CD14-positive monocyte (primary cell): ENCODE measurements around the gene GOLPH3. TPM values are rescaled to one million over a fixed set of nuclear protein-coding genes. Genes with fewer than 3 reads are reported as not detected.
A peak's percentile ranks its signal among the peaks of the same experiment; 100 is the strongest.

Source experiments
- DNase-seq, 3 donors: peaks; one replicate each; pipeline ENCODE4 v3.0.0-alpha.2; 2011 to 2022
- H2AFZ ChIP-seq: 2 replicates; pipeline ENCODE4 v1.6.0; 2012; ENCODE audit warnings: mild to moderate bottlenecking, low read depth, low read length, inconsistent platforms; ENCODE audit not compliant: insufficient read depth, poor library complexity, severe bottlenecking
- H3K27ac ChIP-seq, 2 donors: 1 replicate in 1 of 2; 2 replicates in 1 of 2; pipeline ENCODE4 v1.5.1; 2012 to 2013; ENCODE audit warnings: low read length in 2 of 2, control low read depth in 1 of 2, inconsistent platforms in 1 of 2, low read depth in 1 of 2, mild to moderate bottlenecking in 1 of 2
- H3K27me3 ChIP-seq, 2 donors: one replicate each; pipeline versions ENCODE4 v1.6.0 to v1.6.1; 2011 to 2013; ENCODE audit warnings: low read length in 2 of 2; ENCODE audit not compliant: control insufficient read depth in 2 of 2, insufficient read depth in 2 of 2
- H3K36me3 ChIP-seq, 2 donors: replicated peaks in 1 of 2; 1 replicate in 1 of 2; 2 replicates in 1 of 2; pipeline versions ENCODE4 v1.5.1 to v1.6.1; 2012 to 2013; ENCODE audit warnings: low read length in 2 of 2, control low read depth in 1 of 2, inconsistent platforms in 1 of 2, mild to moderate bottlenecking in 1 of 2; ENCODE audit not compliant: insufficient read depth in 2 of 2, control insufficient read depth in 1 of 2
- H3K4me1 ChIP-seq, 2 donors: 1 replicate in 1 of 2; 2 replicates in 1 of 2; pipeline versions ENCODE4 v1.5.1 to v1.6.1; 2012 to 2013; ENCODE audit warnings: low read length in 2 of 2, control low read depth in 1 of 2, inconsistent platforms in 1 of 2, mild to moderate bottlenecking in 1 of 2, moderate library complexity in 1 of 2; ENCODE audit not compliant: insufficient read depth in 2 of 2, control insufficient read depth in 1 of 2
- H3K4me2 ChIP-seq: replicated peaks from 2 replicates; pipeline ENCODE3; 2012; ENCODE audit warnings: low read length, moderate library complexity, mild to moderate bottlenecking; ENCODE audit not compliant: poor library complexity, severe bottlenecking; ENCODE audit errors: extremely low read depth
- H3K4me3 ChIP-seq, 3 experiments: fragments of 200-600 bp in 1 of 3; sonication (generic) in 1 of 3; replicated peaks in 1 of 3; 1 replicate in 2 of 3; 2 replicates in 1 of 3; pipeline ENCODE4 v1.5.1; 2011 to 2013; ENCODE audit warnings: low read length in 3 of 3, mild to moderate bottlenecking in 3 of 3, control low read depth in 2 of 3, low read depth in 2 of 3, inconsistent platforms in 1 of 3, moderate library complexity in 1 of 3
- H3K79me2 ChIP-seq: 2 replicates; pipeline ENCODE4 v1.6.0; 2012; ENCODE audit warnings: mild to moderate bottlenecking, control low read depth, inconsistent platforms, low read length, moderate library complexity; ENCODE audit not compliant: insufficient read depth
- H3K9ac ChIP-seq: 2 replicates; pipeline ENCODE4 v1.6.0; 2017; ENCODE audit warnings: low read length, mild to moderate bottlenecking; ENCODE audit not compliant: insufficient read depth, poor library complexity, severe bottlenecking
- H3K9me3 ChIP-seq, 2 donors: replicated peaks in 1 of 2; 1 replicate in 1 of 2; 2 replicates in 1 of 2; pipeline versions ENCODE4 v1.5.1 to v1.6.1; 2012 to 2013; ENCODE audit warnings: low read length in 2 of 2, control low read depth in 1 of 2; ENCODE audit not compliant: control insufficient read depth in 1 of 2, insufficient read depth in 1 of 2
- H4K20me1 ChIP-seq: 2 replicates; pipeline ENCODE4 v1.6.0; 2012; ENCODE audit warnings: mild to moderate bottlenecking, low read length, control low read depth, moderate library complexity; ENCODE audit not compliant: insufficient read depth
- H3K27ac Mint-ChIP-seq, 7 donors: one replicate each; pipeline ENCODE4 v1.8.0; 2020; ENCODE audit warnings: mild to moderate bottlenecking in 7 of 7, mixed read lengths in 7 of 7, moderate library complexity in 6 of 7, inconsistent platforms in 2 of 7
- H3K27me3 Mint-ChIP-seq, 3 donors: one replicate each; pipeline ENCODE4 v1.8.0; 2021 to 2022; ENCODE audit warnings: low read depth in 3 of 3, mild to moderate bottlenecking in 3 of 3, mixed read lengths in 3 of 3, moderate library complexity in 3 of 3, inconsistent platforms in 1 of 3
- H3K36me3 Mint-ChIP-seq, 2 donors: one replicate each; pipeline ENCODE4 v1.8.0; 2020; ENCODE audit warnings: mixed read lengths in 2 of 2, inconsistent platforms in 1 of 2, mild to moderate bottlenecking in 1 of 2
- H3K4me1 Mint-ChIP-seq: one replicate; pipeline ENCODE4 v1.8.0; 2020; ENCODE audit warnings: mild to moderate bottlenecking, mixed read lengths
- H3K4me3 Mint-ChIP-seq, 2 donors: one replicate each; pipeline ENCODE4 v1.8.0; 2020; ENCODE audit warnings: mild to moderate bottlenecking in 2 of 2, mixed read lengths in 2 of 2, moderate library complexity in 1 of 2
- H3K9me3 Mint-ChIP-seq, 7 donors: one replicate each; pipeline ENCODE4 v1.8.0; 2020 to 2022; ENCODE audit warnings: mixed read lengths in 7 of 7, mild to moderate bottlenecking in 6 of 7, moderate library complexity in 6 of 7, inconsistent platforms in 2 of 7
- whole genome bisulfite sequencing: methylation state at CpG from one replicate; pipeline ENCODE4 v1.1.5; 2013; ENCODE audit warnings: missing lambda C conversion rate; ENCODE audit not compliant: insufficient coverage; 5-methylcytosine and 5-hydroxymethylcytosine counted together
- intact Hi-C, 2 donors: fragments of 100-400 bp; cut with micrococcal nuclease; formaldehyde crosslinking; loops; one replicate each; pipeline versions ENCODE4 v1.15.0 to v1.15.1; 2023
- polyA plus RNA-seq, 3 donors: library from polyadenylated mRNA; depleted of rRNA in 1 of 3; unstranded in 2 of 3; stranded (reverse) in 1 of 3; fragments of 300-500 nt in 2 of 3; fragments of >200 nt in 1 of 3; fragmentation: Illumina TruSeq in 2 of 3; gene quantifications; 1 replicate in 2 of 3; 2 replicates in 1 of 3; pipeline ENCODE4 v1.2.3, GENCODE V29; 2012 to 2021
- TF ChIP-seq, protein P1 (sequence below): fragments of 200-600 bp; IDR thresholded peaks from one replicate; pipeline ENCODE4 v1.8.0; 2022; ENCODE audit warnings: antibody characterized with exemption, mild to moderate bottlenecking

GOLPH3 gene
- polyA plus RNA-seq, 3 donors = 25.1 to 108 (median 105) TPM

DNA sequence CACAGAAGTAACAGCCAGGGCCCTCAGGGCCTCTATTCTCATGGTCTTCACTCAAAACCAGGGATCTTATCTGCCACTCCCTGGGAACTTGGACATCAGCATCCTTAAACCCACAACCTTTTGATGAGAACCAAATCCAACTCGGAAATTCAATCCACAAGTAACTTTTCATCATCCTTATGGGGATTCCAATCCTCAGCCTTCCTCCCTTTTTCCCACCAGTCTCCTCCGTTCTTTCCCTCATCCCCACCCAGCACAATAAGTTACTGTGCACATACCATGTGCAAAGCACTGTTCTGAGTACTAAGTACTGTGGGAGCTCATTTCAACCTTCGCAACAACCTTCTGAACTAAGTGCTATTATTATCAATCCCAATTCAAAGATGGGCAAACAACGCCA lies 17.0 kb downstream of the GOLPH3 start:
- Histone ChIP-seq H3K9me3 (no peaks in the 10 kb centered on the region), H3K27ac (peak overlapping the region in 1 of 2 donors; percentile 50), H3K4me1 (no peaks in the 10 kb centered on the region), H3K27me3 (no peaks in the 10 kb centered on the region), H3K36me3 (peaks cover 2 to 25% of the 10 kb centered on the region in 2 donors), H4K20me1 (peaks cover 93% of the 10 kb centered on the region), H3K79me2 (peaks cover 99% of the 10 kb centered on the region), H3K4me2 (no peak overlapping the region), H3K9ac (no peak overlapping the region), H3K4me3 (no peak overlapping the region), H2AFZ (no peak overlapping the region)
- intact Hi-C loops = no loop called here
- Mint-ChIP-seq H3K9me3 (peaks cover 0 to 2% (median 0%) of the 10 kb centered on the region in 7 donors), H3K4me3 (no peak overlapping the region), H3K4me1 (peaks cover 20% of the 10 kb centered on the region), H3K27me3 (peaks cover 0 to 2% (median 0%) of the 10 kb centered on the region in 3 donors), H3K27ac (no peak overlapping the region), H3K36me3 (peaks cover 7 to 11% of the 10 kb centered on the region in 2 donors)
- WGBS = 100% methylated on average over 2 of the region's 4 CpGs
- TF ChIP-seq, protein P1, sequence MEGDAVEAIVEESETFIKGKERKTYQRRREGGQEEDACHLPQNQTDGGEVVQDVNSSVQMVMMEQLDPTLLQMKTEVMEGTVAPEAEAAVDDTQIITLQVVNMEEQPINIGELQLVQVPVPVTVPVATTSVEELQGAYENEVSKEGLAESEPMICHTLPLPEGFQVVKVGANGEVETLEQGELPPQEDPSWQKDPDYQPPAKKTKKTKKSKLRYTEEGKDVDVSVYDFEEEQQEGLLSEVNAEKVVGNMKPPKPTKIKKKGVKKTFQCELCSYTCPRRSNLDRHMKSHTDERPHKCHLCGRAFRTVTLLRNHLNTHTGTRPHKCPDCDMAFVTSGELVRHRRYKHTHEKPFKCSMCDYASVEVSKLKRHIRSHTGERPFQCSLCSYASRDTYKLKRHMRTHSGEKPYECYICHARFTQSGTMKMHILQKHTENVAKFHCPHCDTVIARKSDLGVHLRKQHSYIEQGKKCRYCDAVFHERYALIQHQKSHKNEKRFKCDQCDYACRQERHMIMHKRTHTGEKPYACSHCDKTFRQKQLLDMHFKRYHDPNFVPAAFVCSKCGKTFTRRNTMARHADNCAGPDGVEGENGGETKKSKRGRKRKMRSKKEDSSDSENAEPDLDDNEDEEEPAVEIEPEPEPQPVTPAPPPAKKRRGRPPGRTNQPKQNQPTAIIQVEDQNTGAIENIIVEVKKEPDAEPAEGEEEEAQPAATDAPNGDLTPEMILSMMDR = no peak
- DNase-seq = no peak

- Histone ChIP-seq H3K27me3 (no peaks in the 10 kb centered on the region), H3K36me3 (peaks cover 2 to 25% of the 10 kb centered on the region in 2 donors), H2AFZ (no peak overlapping the region), H3K4me1 (no peaks in the 10 kb centered on the region), H4K20me1 (peaks cover 95% of the 10 kb centered on the region), H3K9ac (no peak overlapping the region), H3K4me3 (no peak overlapping the region), H3K27ac (peak overlapping the region in 1 of 2 donors; percentile 50), H3K4me2 (no peak overlapping the region), H3K9me3 (no peaks in the 10 kb centered on the region), H3K79me2 (peaks cover 99% of the 10 kb centered on the region)
- H3K9me3 Mint-ChIP-seq = peaks cover 0 to 1% (median 0%) of the 10 kb centered on the region in 7 donors
- H3K27me3 Mint-ChIP-seq = peaks cover 0 to 2% (median 0%) of the 10 kb centered on the region in 3 donors
- H3K4me1 Mint-ChIP-seq = peaks cover 23% of the 10 kb centered on the region
- no peak for DNase-seq
- H3K4me3 Mint-ChIP-seq = no peak overlapping the region
- H3K36me3 Mint-ChIP-seq = peaks cover 10 to 11% of the 10 kb centered on the region in 2 donors
- WGBS = 100% methylated on average over 2 of the region's 9 CpGs
- TF ChIP-seq, protein P1 = no peak
- intact Hi-C loops = no loop called here
- H3K27ac Mint-ChIP-seq = peak overlapping the region in 1 of 7 donors; percentile 33
These were observed 17.5 kb downstream of the GOLPH3 start for GRCh38 chr5:32156635-32157034.
